ENCODE measurements around the gene RALGDS. TPM values are rescaled to one million over a fixed set of nuclear protein-coding genes. Genes with fewer than 3 reads are reported as not detected.
A peak's percentile ranks its signal among the peaks of the same experiment; 100 is the strongest.

The RALGDS gene
- total RNA-seq, 2 experiments from 2014 or later, result 23.8 to 28.2 TPM

GRCh38 chr9:133121915-133122550 is 993 bp upstream of the RALGDS start:
- peaks cover 13% of the 10 kb centered on the region for H3K4me1 ChIP-seq (ENCODE audit: insufficient read depth, low read length, poor library complexity, severe bottlenecking)
- H4K20me1 ChIP-seq (ENCODE audit: insufficient read depth, low read length), result peaks cover 6% of the 10 kb centered on the region; the same call in 1 of the 2 replicates
- ChIA-PET CTCF (ENCODE audit: unreplicated experiment) (no interaction called here), POLR2A (no interaction called here)
- H3K4me2 ChIP-seq (ENCODE audit: low read length), result peak overlapping the region; percentile 66
- H3K79me2 ChIP-seq (ENCODE audit: insufficient read depth, low read depth, low read length), result no peaks in the 10 kb centered on the region
- H3K36me3 ChIP-seq (ENCODE audit: insufficient read depth, low read length), result no peaks in the 10 kb centered on the region
- no TSS peak for BruUV-seq (replicated peaks)
- H3K9me3 ChIP-seq (ENCODE audit: low read length), result no peaks in the 10 kb centered on the region
- H3K27ac ChIP-seq (ENCODE audit: low read depth, low read length, poor library complexity, severe bottlenecking), result no peak overlapping the region
- H2AFZ ChIP-seq (ENCODE audit: low read length), result no peak overlapping the region
- no peaks in the 10 kb centered on the region for H3K9me2 ChIP-seq (ENCODE audit: insufficient read depth, low read length)
- TF ChIP-seq, protein P1, sequence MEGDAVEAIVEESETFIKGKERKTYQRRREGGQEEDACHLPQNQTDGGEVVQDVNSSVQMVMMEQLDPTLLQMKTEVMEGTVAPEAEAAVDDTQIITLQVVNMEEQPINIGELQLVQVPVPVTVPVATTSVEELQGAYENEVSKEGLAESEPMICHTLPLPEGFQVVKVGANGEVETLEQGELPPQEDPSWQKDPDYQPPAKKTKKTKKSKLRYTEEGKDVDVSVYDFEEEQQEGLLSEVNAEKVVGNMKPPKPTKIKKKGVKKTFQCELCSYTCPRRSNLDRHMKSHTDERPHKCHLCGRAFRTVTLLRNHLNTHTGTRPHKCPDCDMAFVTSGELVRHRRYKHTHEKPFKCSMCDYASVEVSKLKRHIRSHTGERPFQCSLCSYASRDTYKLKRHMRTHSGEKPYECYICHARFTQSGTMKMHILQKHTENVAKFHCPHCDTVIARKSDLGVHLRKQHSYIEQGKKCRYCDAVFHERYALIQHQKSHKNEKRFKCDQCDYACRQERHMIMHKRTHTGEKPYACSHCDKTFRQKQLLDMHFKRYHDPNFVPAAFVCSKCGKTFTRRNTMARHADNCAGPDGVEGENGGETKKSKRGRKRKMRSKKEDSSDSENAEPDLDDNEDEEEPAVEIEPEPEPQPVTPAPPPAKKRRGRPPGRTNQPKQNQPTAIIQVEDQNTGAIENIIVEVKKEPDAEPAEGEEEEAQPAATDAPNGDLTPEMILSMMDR (conservative IDR thresholded peaks at IDR 0.05; ENCODE audit: low read length), result no peak
- no peak for TF ChIP-seq EZH2phosphoT487 (IDR thresholded peaks at IDR 0.05; ENCODE audit: borderline replicate concordance, low read depth, low read length)
- intact Hi-C loops (cut with micrococcal nuclease; ENCODE audit: unreplicated experiment), result loop anchor here (1.0 kb wide), 1 partner anchor 26 kb away; no protein-coding TSS in a partner anchor
- DNase-seq (ENCODE audit: low spot score), result no peak
- H3K4me3 ChIP-seq (ENCODE audit: low read depth, low read length, poor library complexity, severe bottlenecking), result peak overlapping the region; percentile 52

GRCh38 chr9:133120501-133121197 is 391 bp downstream of the RALGDS start:
- no peak for DNase-seq (ENCODE audit: low spot score)
- CTCF ChIA-PET (ENCODE audit: unreplicated experiment), result no interaction called here
- H3K4me2 ChIP-seq (ENCODE audit: low read length), result peak overlapping the region; percentile 65
- no peak overlapping the region for H2AFZ ChIP-seq (ENCODE audit: low read length)
- no peaks in the 10 kb centered on the region for H3K9me2 ChIP-seq (ENCODE audit: insufficient read depth, low read length)
- H3K27ac ChIP-seq (ENCODE audit: low read depth, low read length, poor library complexity, severe bottlenecking), result no peak overlapping the region
- H3K79me2 ChIP-seq (ENCODE audit: insufficient read depth, low read depth, low read length), result no peaks in the 10 kb centered on the region
- BruUV-seq (replicated peaks), result no TSS peak
- POLR2A ChIA-PET, result no interaction called here
- H3K4me3 ChIP-seq (ENCODE audit: low read depth, low read length, poor library complexity, severe bottlenecking), result peak overlapping the region; percentile 64
- intact Hi-C loops (cut with micrococcal nuclease; ENCODE audit: unreplicated experiment), result loop anchor here (1.0 kb wide), 1 partner anchor 28 kb away; no protein-coding TSS in a partner anchor
- no peaks in the 10 kb centered on the region for H3K9me3 ChIP-seq (ENCODE audit: low read length)
- H4K20me1 ChIP-seq (ENCODE audit: insufficient read depth, low read length), result peaks cover 6% of the 10 kb centered on the region; the same call in 1 of the 2 replicates
- no peaks in the 10 kb centered on the region for H3K36me3 ChIP-seq (ENCODE audit: insufficient read depth, low read length)
- TF ChIP-seq, protein P1 (conservative IDR thresholded peaks at IDR 0.05; ENCODE audit: low read length), result no peak
- TF ChIP-seq EZH2phosphoT487 (IDR thresholded peaks at IDR 0.05; ENCODE audit: borderline replicate concordance, low read depth, low read length), result no peak
- peaks cover 13% of the 10 kb centered on the region for H3K4me1 ChIP-seq (ENCODE audit: insufficient read depth, low read length, poor library complexity, severe bottlenecking)

Measured in OCI-LY7 (cell line).